HG02973 (cell line): ENCODE measurements around the gene HSPA9.

Source experiments
- ATAC-seq: cut with Tn5 transposase; IDR thresholded peaks from one replicate; pipeline ENCODE4 v1.9.1; 2021; ENCODE audit warnings: moderate library complexity; ENCODE audit not compliant: unreplicated experiment

The HSPA9 gene

DNA sequence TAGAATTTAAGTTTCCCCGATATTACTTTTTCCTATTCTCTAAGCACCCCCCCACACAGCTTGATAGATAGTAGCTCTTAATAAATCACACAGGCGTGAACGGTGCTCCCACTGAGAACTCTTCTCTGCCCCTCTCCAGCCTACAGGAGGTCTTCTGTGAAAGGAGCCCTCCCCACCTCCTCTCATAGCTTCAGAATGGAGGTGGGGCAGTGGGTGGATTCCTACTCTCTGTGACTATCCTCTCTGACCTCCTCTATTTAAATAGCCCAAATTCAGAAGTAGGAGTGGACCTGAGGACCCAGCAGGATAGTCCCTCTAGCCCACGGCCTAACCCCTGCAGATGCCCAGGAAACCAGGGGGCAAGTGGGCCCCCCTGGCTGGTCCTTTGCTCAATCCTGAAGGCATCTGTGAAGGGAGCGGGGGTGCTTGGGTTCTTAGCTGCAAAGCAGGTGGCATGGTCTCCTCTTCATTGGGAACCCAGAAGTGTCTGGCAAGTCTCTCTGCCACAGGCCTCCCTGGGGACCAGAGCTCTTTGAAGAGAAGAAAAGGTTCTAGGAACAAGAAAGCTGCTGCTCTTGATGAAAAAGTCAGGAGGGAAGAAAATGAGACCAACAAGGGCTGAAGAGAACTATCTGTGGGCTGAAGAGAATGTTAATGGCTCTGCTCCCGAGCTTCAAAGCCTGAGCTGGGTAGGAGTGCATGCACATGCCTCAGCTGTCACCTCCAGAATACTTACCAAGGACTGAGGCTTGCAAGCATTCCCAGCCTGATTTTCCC lies 21.1 kb upstream of the HSPA9 start:
- ATAC-seq, result no peak

DNA sequence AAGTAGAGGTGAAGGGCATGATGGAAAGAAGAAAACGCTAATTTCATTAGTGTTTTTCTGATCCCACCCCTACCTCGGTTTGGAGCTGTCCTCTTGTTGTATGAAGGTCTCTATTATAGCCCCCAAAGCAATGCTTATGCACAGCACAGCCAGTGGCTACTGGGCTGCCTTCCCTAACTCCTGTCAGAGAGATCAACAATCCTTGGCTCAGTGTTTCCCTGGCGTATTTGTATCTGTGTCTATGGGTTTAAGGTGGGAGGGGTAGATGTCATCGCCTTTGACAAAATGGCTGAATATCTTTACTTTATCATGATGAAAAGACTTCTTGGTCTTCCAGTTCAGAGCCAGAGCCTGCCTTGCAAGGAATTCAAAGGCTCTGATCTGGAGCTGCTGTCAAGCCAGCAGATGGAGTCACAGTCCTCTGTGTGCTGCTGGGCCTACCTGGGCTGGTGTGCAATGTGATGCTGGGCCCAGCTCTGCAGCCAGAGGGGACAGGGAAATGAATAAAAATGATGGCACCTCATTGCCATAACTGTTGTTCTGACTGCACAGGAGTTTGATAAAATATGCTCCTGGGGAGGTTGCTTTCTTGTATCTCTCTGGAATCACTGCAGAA lies 20.1 kb upstream of the HSPA9 start:
- ATAC-seq, result no peak

DNA sequence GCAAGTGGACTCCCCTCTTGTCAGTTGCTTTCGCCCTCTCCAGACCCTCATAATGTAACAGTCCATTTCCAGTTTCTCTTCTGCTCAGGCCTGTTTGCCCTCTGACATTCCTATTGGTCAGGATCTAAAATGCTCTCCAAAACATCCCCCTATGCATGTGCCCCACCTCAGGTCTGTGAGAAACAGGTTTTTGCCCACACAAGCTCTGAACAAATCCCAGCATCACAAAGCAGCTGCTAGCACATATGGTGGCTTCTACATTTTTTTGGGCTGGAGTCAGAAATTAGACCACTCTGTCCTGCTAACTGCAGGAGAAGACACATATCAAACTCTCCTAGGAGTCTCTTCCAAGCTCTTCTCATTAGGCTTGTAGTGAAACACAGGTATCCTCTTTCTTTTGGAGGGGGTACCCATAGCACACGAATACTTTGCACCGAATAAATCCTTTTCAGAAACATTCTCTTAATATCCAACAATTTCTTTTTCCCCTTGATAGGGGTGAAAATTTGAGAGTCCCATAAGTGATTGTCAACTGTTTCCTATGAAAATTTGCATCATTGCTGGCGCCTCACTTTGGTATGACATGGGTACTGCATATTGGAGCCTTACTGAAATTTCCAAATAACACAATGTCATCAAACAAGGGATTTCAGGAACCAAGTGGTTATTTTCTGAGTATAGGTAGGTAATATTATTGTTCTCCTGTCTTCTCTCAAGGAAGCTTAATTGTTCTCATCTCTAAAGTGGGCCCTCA lies 19.3 kb upstream of the HSPA9 start:
- ATAC-seq, result no peak

DNA sequence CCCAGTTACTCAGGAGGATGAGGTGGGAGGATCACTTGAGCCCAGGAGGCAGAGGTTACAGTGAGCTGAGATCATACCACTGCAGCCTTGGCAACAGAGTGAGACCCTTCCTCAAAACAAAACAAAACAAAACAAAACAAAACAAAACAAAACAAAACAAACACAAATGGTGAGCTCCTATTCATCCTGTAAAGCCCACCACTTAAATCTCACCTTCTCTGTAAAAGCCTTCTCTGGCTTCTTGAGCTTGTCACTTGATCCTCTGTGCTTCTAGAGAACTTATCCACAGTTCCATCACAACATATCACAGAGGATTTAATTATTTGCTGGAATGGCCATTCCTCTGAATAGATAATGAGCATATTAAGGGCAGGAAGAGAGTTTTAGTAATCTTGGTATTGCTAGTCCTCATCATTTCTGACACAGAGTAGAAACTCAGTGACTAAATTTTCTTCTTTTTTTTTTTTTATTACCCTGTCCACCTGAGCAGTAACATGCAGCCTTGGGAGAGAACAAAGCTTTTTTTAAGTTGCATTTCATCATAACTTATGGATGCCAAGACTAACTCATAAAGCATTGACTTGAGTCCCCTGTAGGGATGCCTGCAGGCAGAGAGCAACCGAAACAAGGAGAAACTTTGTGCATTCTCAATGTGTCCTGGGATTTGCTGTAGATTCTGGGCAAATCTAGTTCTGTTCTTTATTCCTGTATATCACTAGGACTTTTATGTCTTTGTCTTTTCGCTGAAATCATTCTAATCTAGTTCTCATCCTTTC lies 13.0 kb upstream of the HSPA9 start:
- no peak for ATAC-seq

DNA sequence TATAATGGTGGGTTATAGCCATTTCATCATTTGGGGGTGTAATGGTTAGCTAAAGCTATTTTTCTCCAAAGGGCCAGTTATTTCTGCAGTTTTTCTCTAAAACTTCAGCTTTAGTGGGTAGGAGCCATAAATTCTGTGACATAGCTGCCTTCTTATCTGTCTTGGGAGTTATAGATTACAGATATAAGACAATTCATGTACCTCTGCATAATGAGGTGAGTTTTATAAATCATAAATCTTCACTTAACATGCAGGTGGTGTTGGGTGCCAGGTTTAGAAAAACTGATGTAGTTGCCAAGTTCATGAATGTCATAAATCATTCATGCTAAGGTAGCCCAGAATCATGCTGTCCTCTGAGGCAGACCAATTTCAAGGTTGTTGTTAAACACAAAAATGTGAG lies 10.0 kb upstream of the HSPA9 start:
- ATAC-seq, result no peak

DNA sequence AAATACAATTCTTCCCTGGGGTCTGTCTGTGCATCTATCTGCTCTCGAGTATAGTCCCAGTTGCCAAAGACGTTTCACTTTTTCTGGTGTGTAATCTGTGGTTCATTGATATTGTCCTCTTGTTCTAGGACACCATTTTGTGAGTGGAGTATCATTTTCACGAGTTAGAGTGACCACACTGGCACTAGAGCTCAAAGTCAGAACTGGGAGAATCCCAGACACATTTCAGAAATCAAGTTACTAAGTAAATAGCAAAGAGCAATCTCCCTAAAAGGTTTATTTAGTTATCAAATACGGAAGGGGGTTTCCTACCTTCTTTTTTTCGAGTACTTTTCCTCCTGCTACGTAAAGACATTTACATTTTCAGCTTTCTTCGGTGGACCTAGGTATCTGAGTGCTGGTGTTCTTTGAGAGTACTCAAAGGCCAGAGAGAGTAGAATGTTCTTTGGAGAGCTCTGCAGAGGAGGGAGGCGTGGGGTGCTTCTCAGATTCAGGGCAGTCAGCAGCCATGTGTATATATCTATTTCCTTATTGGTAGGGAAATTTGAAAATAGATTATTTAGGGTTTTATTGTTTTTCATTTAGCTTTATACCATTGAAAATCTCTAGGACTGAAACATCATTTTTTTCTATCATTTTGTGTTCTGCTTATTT lies 8.9 kb upstream of the HSPA9 start:
- no peak for ATAC-seq

DNA sequence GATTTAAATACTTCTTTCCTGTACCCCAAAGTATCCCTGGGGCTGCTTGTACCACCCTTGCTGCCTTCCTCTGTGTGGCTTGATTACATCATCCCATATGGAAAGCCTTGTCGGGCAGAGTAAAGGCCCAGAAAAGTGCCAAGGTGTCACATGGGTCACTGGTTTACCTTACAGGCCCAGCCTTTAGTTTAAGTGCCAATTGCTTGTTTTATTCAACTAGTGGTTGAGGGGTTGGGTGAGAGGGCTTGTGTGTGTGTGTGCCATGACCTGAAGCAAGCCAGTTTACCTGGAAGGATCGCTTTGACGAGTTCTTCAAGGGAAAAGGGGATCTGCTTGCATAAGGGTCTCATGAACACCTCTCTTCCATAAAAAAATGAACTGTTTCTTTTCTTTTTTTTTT lies 7.8 kb upstream of the HSPA9 start:
- ATAC-seq, result no peak

DNA sequence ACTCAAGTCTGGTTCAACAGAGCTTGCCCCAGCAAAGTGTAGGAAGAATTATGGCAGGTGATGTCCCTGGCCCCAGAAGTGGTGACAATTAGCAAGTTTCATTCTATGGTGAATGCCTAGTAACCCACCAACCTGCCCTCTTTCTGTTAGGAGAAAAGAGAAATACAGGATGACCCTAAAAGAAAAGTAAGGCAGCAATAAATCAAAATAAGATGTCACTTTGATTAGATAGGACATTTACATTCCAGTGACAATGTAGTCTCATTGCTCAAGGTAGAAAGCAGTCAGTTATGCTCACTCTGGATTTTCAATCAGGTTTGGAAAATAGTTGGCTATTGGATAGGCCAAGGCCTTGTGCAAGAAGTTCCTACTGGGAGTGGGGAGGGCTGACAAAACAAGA lies 5.6 kb upstream of the HSPA9 start:
- no peak for ATAC-seq

DNA sequence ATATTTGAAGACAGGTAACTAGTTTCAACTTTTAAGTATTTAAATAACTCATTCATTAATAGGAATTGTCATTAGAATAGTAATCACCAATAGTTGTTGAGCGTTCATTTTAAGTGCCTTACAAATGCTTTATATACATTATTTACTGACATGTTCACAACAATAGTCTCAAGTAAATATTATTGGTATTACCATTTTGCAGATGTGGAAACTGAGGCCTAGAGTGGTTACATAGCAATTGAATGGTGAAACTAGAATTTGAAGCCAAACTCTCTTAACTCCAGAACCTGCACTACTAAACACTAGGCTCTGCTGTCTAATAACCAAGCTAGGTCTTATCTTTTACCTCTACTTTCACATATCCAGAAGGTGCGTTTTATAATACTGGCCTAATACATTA lies 4.8 kb upstream of the HSPA9 start:
- no peak for ATAC-seq

DNA sequence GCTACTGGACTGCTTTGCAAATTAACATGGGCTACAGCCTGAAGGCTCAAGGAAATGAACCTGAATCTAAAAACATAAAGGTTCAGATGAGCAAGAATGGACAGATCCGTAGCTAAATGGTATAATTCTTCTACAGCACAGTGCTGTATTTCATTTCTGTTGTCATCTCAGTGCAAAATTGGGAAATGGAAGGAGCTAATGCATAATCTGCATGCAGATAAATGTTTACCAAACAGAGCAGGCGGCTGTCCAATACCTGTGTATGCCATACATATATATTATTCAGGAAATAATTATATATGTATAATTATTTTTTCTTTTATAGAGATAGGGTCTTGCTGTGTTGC lies 4.3 kb upstream of the HSPA9 start:
- no peak for ATAC-seq

DNA sequence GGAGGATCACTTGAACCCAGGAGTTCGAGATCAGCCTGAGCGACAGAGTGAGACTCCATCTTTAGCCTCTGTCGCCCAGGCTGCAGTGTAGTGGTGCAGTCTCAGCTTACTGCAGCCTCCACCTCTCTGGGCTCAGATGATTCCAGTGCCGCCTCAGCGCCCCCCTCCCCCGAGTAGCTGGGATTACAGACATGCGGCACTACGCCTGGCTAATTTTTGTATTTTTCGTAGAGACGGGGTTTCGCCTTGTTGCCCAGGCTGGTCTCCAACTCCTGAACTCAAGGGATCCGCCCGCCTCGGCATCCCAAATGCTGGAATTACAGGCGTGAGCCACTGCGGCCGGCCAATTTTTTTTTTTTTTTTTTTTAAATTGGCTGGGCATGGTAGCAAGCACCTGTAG lies 2.3 kb upstream of the HSPA9 start:
- ATAC-seq, result no peak

DNA sequence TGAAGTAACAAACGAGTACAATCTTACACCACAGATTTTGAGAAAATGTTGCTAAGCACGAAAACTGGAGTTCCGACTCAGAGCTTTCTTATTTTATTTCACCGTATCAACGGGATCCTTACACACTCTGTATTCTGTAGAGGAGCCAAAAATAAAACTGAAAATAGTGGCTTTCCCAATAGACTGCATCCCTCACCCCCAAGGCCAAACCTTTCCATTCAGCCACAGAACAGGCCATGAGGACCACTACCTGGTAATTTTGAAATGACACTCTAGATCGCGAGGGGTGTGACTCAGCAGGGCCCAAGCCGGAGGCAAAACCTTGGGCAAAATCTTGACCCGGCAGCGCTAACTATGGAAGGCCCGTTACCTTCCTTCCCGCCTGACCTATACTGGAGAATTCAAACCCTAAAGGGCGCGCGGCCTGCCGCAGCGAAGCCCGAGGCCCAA lies 432 bp downstream of the HSPA9 start:
- no peak for ATAC-seq

DNA sequence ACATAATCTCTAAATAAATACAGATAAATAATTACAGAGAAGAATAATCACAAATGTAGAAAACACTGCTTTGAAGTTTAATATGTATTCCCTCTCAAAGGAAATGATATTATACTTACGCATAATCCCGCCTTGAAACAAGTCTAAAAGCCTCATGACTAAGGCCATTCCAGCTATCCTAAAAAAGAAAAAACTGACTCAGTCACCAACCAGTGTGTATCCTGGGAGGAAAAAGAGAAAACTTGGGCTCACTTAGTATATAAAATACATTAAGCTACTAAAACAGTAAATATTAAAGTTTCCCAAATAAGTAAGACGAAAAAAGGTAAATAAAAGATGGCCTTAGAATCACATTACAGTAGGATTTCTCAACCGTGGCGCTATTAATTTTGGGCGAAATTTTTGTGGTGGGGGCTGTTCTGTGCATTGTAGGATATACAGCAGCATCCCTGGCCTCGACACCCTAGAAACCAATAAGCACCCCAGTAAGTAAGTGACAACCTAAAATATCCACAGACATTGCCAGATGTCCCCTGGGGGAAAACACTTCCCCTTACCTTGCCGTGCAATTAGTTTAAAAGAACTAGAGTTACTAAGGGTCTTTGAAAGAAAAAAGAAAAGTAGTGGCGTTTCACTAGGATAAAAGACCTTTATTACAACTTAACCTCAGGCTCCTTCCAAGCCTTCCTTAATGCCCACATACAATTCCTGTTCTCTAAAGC lies 1.1 kb downstream of the HSPA9 start:
- no peak for ATAC-seq

DNA sequence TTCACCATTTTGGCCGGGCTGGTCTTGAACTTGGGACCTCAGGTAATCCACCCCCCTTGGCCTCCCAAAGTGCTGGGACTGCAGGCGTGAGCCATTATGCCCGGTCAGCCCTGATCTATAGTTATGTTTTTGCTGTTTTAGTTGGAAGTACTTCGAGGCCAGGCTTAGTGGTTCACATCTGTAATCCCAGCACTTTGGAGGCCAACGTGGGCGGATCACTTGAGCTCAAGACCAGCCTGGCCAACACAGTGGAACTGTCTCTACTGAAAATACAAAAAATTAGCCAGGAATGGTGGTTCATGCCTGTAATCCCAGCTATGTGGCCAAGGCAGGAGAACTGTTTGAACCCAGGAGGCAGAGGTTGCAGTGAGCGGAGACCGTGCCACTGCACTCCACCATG lies 2.0 kb downstream of the HSPA9 start:
- ATAC-seq, result no peak

DNA sequence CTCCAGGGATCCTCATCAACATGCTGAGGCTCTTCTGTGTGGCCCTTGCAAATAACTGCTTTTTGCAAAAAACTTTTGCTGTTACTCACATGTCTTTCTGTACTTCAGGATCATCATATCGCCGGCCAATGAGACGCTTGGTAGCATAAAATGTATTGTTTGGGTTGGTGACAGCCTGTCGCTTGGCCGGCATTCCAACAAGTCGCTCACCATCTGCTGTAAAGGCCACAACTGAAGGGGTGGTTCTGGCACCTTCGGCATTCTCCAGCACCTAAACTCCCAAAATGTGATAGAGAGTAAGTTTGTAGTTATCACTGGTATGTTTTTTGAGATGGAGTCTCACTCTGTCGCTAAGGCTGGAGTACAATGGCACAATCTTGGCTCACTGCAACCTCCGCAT lies 4.3 kb downstream of the HSPA9 start:
- ATAC-seq, result no peak

DNA sequence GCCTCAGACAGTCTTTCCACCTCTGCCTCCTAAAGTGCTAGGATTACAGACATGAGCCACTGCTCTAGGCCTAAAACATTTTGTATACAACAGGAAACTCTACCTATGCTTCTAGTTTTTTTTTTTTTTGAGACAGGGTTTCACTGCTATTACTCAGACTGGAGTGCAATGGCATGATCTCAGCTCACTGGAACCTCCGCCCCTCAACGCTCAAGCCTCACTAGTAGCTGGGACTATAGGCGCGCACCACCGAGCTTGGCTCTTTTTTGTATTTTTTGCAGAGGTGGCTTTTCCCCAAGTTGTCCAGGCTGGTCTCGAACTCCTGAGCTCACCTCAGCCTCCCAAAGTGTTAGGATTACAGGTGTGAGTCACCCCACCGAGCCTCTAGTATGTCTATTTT lies 5.4 kb downstream of the HSPA9 start:
- ATAC-seq, result no peak

DNA sequence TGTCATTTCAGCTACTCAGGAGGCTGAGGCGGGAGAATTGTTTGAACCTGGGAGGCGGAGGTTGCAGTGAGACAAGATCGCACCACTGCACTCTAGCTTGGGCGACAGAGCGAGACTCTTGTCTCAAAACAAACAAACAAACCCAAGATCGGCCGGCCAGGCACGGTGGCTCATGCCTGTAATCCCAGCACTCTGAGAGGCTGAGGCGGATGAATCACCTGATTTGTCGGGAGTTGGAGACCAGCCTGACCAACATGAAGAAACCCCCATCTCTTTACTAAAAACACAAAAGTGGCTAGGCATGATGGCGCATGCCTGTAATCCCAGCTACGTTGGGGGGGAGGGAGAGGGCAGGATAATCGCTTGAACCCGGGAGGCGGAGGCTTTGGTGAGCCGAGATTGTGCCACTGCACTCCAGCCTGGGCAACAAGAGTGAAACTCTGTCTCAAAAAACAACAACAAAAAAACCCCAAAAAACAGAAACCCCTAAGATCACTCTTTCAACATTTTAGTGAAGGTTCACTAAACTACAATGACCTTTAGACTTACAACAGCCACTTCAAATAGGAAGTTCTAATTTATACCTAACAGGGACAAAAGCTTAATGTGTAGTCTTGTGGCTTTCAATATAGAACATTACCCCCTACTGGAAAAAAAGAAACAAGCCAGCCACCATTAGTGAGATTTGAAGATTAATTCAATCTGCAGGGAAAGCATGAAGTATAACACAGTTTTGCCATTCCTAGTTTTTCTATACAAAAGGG lies 7.0 kb downstream of the HSPA9 start:
- no peak for ATAC-seq

DNA sequence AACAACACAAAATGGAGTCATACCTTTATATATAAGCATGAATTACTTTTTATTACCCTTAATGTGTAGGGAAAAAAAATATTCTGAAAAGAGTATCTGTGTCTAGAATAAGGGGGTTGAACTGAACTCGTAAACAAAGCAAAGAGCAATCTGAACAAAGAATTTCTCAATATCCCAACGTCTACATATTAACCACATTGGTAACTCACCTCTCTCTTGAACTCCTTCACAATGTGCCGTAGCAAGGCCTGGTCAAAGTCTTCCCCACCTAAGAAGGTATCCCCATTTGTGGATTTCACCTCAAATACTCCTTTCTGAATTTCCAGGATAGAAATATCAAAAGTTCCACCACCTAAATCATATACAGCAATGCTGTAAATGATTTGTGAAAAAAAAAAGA lies 8.4 kb downstream of the HSPA9 start:
- no peak for ATAC-seq

DNA sequence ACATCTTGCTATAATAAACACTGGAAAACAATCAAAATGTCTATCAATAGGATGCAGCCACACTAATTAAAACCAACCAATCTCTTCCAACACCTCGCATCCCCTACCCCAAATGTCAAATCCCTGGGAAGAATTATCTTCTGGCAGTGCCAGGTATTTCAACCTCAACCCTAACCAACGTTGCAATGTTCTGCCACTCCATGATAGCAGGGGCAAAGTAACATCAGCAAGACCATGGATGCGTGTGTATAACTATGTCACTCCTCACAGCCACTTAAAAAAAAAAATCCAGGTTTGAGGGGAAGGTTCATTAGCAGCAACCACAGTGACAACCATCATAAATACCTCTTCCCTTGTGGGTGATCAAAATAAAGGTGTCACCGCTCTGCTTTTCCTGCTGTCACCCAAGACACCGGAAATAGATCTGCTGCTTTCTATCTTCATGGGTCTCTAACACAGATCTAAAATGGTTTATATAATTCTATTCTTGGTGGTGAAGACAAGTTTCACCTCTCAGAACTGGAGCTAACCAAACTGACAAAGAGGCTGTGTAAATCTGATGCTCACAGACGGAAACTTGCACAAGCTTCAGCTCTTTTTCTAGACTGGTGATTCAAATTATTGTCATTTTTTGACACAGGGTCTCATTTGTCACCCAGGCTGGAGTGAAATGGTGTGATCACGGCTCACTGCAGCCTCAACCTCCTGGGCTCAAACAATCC lies 9.9 kb downstream of the HSPA9 start:
- ATAC-seq, result no peak
